ENCODE measurements around the gene GFRAL.

GRCh38 chr6:55379471-55379870 lies 52.2 kb downstream of the GFRAL start:
- no peak for TF ChIP-seq CTCF (IDR thresholded peaks at IDR 0.05; ENCODE audit: extremely low read depth in 1 of 2, insufficient read depth in 1 of 2, low read depth in 1 of 2, low read length in 2 of 2)
- no peak for TF ChIP-seq POLR2A (IDR thresholded peaks at IDR 0.05; ENCODE audit: low read depth, low read length)
